ENCODE results near the gene WNT3.
A peak's percentile ranks its signal among the peaks of the same experiment; 100 is the strongest.
"Not testable (repeated sequence)": the region's sequence is repeated elsewhere in the genome, so short reads cannot be mapped to it uniquely, and the experiment has no call there.

The WNT3 gene

DNA sequence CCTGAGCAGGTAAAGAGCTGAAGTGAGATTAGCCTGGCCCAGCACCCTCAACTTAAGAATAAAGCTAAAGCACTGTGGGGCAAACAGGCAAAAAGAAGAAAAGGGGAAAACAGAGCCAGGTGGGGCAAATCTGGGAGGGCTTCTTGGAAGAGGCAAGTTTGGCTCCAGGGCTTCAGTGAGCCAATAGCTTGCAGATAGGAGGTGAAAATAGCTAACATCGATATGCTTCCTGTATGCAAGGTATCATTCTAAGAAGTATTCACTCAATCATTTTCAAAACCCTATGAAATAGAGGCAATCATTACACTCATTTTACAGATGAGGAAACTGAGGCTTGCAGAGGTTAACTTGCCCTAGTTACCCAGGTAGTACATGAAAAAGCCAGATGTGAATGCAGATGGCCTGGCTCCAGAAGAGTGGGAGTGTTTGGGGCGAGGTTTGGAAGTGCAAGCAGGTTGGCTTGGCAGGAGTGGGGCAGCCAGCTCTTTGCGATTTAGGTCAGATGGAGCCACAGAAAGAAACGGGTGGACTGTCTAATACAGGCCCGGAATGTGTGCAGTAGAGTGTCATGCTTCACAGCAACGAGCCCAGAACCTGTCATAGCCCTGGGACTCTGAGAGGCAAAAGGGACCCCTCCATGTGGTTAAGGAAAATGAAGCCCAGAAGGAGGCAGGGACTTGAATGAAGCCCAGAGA, 5.7 kb downstream of the WNT3 start:
- no peak for DNase-seq

DNA sequence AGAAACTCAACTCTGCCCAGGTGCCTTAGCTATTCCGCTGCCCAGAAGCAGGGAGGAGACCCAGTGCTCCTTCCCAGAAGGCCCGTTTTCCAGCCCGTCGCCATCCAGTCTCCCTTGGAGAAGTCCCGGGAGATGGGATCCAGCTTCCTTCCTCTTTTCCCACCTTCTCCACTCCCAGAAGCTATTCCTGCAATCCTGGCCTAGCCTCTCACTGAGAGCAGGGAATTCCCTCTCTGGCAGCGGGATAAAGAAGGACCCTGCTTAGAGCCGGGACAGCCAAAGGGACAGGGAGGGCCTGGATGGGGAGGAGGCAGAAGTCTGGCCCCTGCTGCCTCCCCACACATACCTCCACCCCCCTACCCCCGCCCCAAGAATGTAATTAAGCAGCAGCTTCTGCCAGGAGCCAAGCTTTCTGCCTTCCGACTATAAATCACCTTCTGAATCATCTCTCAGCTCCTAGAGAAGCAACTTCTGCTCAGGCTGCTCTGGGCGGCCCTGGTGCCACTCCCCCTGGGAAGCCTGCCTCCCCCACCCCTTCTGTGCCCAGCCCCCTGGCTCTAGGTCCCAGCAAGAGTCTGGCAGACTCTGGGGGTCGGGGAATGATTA, 6.4 kb downstream of the WNT3 start:
- DNase-seq = no peak

DNA sequence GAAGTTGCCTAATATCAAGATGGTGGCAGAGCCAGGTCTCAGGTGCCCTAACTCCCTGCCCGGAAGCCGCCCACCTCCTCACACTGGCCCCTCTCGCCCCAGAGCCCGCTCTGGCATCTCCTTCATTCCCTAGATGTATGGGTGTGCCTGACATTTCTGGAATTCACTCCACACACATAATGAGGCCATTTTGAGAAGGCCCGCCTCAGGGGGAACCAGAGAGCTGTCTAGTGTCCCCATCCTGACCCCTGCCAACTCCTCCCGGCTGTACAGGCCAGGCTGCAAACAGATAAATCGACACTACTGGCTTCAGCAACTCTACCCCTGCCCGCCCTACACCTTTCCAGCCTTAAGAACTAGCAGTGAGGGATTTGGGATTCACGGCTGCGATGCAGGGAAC, 7.7 kb downstream of the WNT3 start:
- DNase-seq = no peak

DNA sequence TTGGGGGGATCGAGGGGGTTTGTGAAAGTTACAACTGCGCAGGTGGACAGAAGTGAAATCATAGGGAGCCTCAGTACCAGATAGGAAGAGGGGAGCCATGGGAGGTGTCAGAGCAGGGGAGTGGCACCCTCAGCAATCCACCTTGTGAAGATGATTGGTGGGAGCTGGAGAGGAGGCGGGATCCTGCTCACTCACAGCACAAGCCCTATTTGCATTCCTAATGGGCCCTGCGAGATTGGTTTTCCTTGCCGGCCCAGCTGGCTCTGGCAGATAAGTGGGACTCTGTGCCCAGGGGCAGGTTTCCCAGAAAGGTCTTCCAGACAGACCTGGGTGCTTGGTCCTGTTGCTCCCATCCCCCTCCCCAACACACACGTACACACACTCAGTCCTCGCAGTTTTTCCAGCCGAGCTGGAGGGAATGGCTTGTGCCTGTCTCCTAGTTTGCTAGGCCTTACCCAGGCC, 9.4 kb downstream of the WNT3 start:
- no peak for DNase-seq

DNA sequence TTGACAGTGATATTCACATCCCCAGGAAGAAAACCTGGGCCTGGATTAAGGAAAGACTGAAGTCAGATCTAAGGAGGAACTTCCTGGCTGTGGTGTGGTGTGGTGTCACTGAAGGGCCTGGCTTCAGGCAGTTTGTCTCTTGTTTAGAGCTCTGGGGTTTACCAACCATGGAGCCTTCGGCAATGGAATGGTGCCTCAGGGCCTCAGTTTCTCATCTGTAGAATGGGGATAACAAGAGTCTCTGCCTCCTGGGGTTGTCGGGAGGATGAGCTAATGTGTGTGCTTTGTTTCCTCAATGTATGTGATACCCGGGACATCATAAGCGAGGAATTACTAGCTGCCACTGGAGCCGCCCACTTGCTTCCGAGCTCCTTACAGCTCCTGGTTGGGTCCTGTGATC, 12.7 kb downstream of the WNT3 start:
- no peak for DNase-seq

DNA sequence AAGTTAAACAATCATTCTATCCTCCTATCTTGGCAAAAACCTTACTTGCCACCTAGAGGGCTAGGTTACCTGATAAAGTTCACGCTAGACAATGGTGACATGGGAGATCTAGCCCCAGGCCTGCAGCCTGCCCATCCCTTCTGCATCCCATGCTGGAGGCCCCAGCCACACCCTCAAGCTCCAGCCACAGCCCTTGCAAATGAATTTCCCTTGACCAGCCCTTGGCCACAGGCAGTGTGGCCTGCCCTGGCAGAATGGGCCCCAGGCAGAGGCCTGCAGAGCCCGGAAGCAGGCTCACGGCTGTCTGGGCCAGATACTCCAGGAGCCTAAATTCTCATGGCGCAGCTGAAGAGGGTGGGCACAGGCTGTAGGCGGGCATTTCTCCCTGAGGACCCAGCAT, 14.9 kb downstream of the WNT3 start:
- DNase-seq = no peak

DNA sequence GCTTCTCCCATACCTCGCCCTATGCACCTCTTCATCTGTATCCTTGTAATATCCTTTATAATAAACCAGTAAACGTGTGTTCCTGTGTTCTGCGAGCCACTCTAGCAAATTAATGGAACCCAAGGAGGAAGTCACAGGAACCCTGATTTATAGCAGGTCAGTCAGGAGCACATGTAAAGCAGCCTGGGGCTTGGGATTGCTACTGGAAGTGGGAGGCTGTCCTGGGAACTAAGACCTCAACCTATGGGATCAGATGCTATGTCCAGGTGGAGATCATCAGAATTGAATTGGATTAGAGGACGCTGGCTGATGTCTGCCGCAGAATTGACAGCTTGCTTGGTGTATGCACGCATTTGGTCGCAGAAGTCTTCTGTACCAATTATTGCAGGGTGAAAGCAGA, 15.7 kb downstream of the WNT3 start:
- no peak for DNase-seq

DNA sequence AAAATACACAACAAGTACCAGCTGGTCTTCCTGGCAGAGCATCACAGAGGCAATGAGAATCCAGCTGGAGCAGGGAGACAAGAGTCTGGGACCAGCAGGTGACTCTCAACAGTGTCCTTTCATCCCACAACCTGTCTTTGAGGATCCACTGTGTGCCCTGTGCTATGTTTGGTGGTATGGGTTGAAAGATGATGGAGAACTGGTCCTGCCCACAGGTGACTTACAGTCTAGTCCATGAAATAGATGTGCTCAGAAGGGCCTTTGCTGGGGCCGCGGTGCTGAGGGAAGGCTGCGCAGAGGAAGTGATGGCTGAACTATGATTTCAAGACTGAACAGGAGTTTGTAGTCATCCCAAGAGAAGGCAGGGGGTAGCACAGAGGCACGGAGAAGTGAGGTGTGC, 17.9 kb downstream of the WNT3 start:
- DNase-seq = peak; percentile 69

DNA sequence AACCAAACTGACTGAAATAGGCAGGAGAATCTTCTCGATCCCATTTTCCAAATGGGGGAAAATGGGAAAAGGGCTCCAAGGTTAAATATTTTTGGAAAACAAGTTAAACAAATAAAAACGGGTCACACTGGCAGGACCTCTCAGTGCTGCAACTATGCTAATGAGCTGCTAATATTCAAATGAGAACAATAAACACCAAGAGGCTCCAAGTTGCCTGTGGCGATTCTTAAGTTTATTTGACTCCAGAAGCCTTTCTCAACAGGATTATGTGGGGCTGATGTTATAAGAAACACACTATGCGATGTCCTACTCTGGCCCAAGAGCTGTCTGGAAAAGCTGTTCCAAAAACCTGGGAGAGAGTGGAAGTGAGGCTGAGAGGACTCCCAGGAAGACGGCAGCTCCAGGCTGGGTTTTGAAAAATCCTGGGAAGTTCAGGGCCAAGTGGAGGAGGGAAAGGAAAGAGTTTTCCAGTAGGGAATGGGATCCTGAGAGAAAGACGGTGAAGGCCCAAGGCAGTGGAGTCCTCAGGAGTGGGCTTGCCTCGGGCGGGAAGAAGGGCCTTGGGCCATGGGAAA, 21.4 kb downstream of the WNT3 start:
- DNase-seq = no peak

DNA sequence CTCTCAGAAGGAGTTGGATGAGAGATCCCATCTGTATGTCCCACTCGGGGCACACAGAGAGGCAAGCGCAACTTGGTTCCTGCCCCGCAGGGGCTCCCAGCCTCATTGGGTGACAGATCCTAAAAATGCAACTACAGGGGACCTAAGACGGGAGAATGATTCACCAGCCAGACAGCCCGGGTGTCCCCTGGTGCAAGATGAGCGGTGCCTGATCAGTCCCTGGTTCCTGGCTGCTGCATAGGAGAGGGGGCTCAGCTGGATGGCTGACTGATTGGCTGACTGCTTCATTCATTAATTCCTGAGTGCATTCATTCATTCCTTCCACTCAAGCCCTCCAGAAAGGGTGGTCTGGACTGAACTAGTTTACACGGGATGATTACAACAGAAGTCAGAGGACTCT, 22.0 kb downstream of the WNT3 start:
- DNase-seq = no peak

DNA sequence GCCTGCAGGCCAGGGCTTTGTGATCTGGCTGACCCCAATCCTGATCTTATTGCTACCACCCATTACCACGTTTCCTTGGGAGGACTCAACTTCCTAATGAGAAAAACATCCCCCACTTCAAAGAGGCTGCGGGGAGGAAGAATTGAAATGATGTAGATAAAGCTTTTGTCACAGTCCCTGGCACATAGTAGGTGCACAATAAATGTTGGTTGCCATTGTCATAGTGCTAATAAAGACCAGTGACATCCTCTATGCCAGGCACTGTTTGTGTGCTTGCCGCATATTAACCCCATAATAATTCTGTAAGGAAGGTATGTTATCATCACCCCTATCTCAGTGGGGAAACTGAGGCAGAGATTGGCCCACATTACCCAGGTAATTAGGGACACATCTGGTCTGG, 22.4 kb downstream of the WNT3 start:
- DNase-seq = no peak

DNA sequence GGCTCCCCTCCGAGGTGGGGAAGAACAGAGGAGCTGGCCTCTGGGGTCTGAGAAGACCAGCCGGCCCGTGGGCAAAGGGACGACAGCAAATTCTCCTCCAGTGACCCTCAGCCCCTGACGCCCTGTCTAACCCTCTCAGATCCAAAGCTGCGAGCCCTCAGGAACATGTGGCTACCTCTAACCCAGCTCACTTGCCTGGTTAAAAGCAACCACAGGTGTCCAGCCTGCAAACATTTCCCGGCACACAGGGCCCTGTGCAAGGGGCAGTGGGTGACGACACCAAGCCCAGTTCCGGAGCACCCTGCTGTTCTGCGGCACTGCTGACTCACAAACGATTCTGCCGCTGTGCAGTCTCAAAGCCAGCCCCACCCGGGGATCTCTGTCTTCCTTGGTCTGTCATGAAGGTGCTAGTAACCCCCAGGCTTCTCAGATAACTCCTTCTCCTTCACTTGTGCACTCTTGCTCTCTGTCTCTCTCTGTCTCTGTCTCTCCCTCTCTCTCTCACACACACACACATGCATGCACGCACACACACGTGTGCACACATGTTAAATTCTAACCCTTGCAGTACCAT, 23.0 kb downstream of the WNT3 start:
- DNase-seq = no peak

DNA sequence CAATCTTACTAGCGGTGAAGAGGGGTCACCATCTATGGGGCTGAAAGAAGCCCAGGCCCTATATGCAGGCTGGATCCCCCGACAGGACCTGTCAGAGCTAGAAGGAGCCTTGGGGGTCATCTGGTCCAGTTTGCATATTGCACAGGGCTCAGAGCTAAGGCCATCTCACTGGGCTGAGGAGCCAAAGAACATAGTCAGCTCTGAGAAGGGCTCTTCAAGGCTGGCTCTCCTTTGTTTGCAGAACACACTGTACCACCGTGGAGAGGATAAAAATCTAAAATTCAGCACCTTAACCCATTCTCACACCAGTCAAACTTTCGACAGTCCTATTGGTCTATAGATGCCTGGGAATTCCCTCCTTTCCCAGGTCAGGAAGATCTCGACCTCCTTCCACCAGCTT, 24.2 kb downstream of the WNT3 start:
- no peak for DNase-seq

DNA sequence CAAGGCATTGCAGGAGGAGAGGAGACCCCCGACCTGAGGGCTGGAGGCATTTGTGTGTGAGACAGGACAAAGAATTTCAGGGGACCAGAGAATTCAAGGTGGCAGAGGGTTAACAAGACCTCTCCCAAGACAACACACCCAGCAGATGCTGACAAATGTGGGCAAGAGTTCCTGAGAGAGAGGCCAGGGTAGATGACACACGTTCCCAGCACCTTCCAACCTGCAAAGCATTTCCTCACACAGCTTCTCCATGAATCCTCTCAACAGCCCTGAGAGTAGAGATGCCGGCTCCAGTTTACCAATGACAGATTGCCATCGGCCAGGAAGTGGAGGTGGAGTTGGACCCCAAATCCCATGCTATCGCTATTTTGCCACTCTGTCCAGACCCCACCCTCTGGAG, 25.0 kb downstream of the WNT3 start:
- DNase-seq = no peak

DNA sequence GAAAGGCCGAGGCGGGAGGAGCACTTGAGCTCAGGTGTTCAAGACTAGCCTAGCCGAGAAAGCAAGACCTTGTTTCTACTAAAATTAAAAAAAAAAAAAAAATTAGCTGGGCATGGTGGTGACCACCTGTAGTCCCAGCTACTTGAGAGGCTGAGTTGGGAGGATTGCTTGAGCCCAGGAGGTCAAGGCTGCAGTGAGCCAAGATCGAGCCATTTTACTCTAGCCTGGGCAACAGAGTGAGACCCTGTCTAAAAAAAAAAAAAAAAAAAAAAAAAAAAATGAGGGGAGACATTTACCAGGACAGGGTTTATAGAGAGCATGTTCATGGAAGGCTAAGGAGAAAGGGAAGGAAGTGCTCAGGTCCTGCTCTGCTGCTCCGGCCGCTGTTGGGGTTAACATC, 25.5 kb downstream of the WNT3 start:
- DNase-seq = not testable (repeated sequence)

DNA sequence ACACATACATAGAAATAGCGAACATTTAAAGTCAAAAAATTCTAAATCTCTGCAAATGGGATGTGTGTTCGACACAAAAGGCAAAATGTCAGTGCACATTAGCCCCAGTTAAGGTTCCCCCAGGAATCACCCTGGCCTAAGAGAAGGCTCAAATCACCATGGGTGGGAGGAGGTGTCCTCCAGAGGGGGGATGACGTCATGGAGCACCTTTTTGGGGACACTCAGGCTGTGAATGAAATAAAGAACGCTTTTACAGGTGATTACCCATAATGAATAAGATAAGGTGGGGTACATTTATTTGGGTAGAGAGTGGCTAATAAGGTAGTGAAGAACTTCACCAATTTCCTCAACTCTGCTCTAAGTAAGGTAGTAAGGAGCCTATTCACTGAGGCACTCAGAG, 26.4 kb downstream of the WNT3 start:
- DNase-seq = no peak

DNA sequence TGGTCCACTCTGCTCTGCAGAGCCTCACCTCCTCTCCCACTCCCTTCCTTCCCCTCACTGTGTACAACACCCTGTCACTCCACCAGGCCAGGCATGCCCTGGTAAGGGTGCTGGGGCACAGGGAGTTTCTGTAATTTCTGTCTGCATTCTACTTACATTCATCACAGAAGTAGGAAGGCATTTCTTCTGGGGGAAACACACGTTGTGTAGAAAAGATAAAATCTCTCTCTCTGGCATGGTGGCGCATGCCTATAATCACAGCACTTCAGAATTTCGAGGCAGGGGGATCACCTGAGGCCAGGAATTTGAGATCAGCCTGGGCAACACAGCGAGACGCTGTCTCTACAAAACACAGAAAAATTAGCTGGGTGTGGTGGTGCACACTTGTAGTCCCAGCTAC, 27.0 kb downstream of the WNT3 start:
- DNase-seq = no peak

DNA sequence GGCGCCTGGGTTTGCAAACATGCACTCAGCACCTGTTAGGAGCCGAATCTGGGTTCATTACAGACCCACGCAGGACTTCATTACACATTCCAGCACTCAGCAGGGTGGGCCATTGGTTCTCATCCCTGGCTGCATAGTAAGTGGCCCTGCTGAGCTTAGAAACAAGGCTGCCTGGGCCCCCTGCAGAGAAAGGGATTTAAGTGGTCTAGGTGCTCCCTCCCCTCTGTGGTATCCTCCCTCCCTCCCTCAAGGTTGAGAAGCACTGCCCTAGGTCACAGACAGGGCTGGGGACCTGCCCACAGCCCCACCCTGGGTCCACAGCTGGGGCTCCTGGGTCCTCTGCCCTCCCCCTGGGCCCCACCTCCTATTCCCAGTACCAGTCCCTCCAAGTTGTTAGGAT, 28.3 kb downstream of the WNT3 start:
- no peak for DNase-seq

DNA sequence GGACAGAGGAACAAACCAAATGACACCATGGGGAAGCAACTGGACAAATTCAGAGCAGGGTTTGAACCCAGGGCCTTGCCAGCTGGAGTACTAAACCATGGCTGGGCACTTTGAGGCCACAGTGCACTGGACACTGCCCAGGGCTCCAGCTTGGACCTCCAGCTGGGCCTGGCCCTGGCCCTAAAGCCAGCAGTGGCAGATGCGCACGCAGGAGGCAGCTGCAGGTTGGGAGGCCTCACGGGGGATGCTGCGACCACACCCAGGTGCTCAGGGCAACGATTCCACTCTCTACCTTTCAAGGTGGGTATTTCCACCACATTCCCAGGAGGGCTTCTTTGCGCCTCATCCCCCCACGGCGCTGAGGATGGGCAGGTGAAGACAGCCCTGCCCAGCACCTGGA, 28.9 kb downstream of the WNT3 start:
- DNase-seq = no peak

DNA sequence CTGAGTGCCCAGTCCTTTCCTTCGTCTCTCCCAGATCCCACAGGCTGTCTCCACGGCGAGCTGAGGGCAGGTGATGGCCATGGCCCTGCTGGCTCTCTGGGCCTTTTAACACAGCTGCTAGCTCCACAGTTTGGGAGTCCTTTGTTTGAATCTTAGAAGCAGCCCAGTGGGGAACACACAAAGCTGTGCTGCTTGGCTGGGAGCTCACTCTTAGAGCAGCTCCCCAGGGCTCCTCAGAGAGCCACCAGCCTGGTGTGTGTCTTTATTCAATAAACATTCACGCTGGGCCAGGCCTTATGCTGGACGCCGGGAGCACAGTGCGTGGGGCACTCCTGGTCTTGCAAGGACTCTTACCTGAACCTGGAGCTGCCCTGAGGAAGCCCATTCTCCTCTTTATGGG, 29.7 kb downstream of the WNT3 start:
- DNase-seq = no peak

DNA sequence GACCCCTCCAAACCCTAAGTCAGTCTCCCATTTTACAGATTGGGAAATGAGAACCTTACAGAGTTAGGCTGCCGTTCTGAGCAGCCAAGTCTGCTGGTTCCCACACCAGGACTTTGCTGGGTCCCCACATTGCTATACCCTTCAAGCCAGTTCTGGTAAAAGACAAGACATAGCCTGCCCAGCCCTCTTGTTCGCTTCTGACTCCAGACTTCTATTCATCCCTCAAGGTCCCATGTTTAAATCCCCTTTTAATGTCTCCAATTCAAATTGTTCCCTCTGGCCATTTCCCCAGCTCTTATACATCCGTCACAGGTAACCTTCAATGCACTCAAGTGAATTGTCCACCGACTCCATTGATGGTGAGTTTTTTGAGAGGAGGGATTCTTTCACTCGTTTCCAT, 30.2 kb downstream of the WNT3 start:
- DNase-seq = no peak

DNA sequence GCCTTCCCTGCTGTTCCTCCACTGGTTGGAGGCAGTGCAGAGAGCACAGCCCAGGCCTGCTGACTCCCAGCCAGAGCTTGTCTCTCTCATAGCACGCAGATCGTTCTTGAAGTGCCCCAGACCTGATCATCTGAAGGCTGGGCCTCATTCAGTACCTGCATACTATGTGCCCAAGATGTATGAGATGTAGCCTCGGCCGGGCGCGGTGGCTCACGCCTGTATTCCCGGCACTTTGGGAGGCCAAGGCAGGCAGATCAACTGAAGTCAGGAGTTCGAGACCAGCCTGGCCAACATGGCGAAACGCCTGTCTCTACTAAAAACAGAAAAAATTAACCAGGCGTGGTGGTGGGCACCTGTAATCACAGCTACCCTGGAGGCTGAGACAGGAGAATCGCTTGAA, 31.0 kb downstream of the WNT3 start:
- DNase-seq = no peak

DNA sequence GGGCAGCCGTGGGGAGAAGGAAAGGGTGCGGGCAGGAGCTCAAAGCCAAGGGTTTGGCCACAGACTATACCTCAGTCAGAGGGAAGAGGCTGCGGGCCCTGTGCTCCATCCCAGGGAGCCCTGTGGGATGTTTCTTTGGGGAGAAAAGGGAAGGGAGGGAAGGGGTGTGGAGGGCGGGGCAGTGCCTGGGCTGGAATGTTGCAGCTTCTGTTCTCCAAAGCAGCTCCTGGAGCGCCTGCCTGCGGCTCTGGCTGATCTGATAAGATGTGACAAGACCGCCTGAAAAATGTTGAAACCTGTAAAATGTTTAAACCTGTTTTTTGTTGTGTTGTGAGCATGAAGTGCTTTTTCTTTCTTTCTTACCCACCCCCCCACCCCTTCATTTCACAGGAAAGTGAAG, 32.8 kb downstream of the WNT3 start:
- no peak for DNase-seq

DNA sequence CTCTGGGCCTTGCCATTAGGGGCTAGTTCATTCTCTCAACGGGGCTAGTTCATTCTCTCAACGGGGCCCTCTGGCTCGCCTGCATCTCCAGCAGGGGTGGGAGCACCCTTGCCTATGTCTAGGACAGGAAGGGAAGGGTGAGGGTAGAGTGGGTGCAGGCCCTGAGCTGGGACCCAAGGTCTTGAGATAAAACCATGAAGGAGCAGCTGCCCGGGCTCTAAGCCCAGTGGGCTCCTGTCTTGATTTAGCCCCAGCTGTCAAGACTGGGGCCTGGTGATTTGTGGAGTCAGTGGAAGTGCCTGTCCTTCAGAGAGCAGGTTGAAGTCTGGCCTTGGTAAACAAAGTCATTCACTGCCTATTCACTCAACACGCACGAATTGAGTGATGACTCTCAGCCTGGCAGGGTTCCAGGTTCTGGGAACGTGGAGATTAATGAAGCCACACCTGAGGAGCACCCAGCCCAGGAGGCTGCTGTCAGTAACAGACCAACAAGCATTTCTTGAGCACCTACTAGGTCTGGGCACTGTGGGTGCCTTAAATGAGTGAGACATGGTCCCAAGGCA, 35.4 kb downstream of the WNT3 start:
- DNase-seq = no peak
